Spleen (tissue), 7 donors: ENCODE results near the gene CEP162.

Experiments
- CTCF ChIP-seq, 11 experiments: fragments of 200-600 bp in 7 of 11; fragments of 450-650 bp in 4 of 11; sonication (generic) in 4 of 11; IDR thresholded peaks in 8 of 11; conservative IDR thresholded peaks in 3 of 11; 1 replicate in 7 of 11; 2 replicates in 4 of 11; pipeline versions ENCODE4 v1.4.0 to v1.8.0; 2016 to 2021; ENCODE audit warnings: antibody characterized with exemption in 11 of 11, inconsistent platforms in 4 of 11, mild to moderate bottlenecking in 1 of 11
- POLR2A ChIP-seq, 3 donors: fragments of 450-650 bp; IDR thresholded peaks; one replicate each; pipeline ENCODE4 v1.5.1; 2017; ENCODE audit warnings: antibody characterized with exemption in 3 of 3, mild to moderate bottlenecking in 1 of 3
- POLR2AphosphoS5 ChIP-seq, 3 donors: sonication (generic); formaldehyde crosslinking; IDR thresholded peaks; one replicate each; pipeline ENCODE4 v1.5.1; 2017; ENCODE audit warnings: antibody characterized with exemption in 3 of 3
- donor health status: DM: no; HTN: no; CAD: no; lungs with moderate emphysema.
- donor health status: DM: no; HTN: no; CAD: no.
- donor health status: DM: no; HTN: no; CAD: no.

GRCh38 chr6:84123186-84123585 is 104.3 kb downstream of the CEP162 start:
- TF ChIP-seq CTCF (IDR thresholded peaks at IDR 0.05 in 8 of 11, conservative IDR thresholded peaks at IDR 0.05 in 3 of 11) (no peak), POLR2AphosphoS5 (IDR thresholded peaks at IDR 0.05) (no peak), POLR2A (IDR thresholded peaks at IDR 0.05) (no peak)
